MM.1S (cell line): ENCODE results near the gene AAR2.

Experiments used
- DNase-seq: peaks from one replicate; pipeline ENCODE4 v3.0.0-alpha.2; 2015
- H2AFZ ChIP-seq: fragments of 300-600 bp; sonication (generic); 2 replicates; pipeline ENCODE4 v1.6.0; 2016; ENCODE audit warnings: antibody characterized with exemption, low read length
- H3F3A ChIP-seq: fragments of 300-600 bp; sonication (generic); 2 replicates; pipeline ENCODE4 v1.6.1; 2016; ENCODE audit warnings: mild to moderate bottlenecking, antibody characterized with exemption, low read length, moderate library complexity, mixed read lengths; ENCODE audit not compliant: insufficient read depth
- H3K27ac ChIP-seq: fragments of 300-600 bp; sonication (generic); 2 replicates; pipeline ENCODE4 v1.5.1; 2016; ENCODE audit warnings: mild to moderate bottlenecking, low read length
- H3K27me3 ChIP-seq: fragments of 300-600 bp; sonication (generic); replicated peaks from 2 replicates; pipeline ENCODE4 v1.6.0; 2016; ENCODE audit warnings: low read length; ENCODE audit not compliant: insufficient read depth
- H3K36me3 ChIP-seq: fragments of 300-600 bp; sonication (generic); replicated peaks from 2 replicates; pipeline ENCODE4 v1.6.1; 2016; ENCODE audit warnings: mild to moderate bottlenecking, low read length, mixed read lengths; ENCODE audit not compliant: insufficient read depth
- H3K4me1 ChIP-seq: fragments of 300-600 bp; sonication (generic); 2 replicates; pipeline ENCODE4 v1.6.1; 2016; ENCODE audit warnings: low read length, mixed read lengths
- H3K4me2 ChIP-seq: fragments of 300-600 bp; sonication (generic); 2 replicates; pipeline ENCODE4 v1.6.0; 2016; ENCODE audit warnings: low read depth, low read length
- H3K4me3 ChIP-seq: fragments of 300-600 bp; sonication (generic); 2 replicates; pipeline ENCODE4 v1.5.1; 2016; ENCODE audit warnings: low read length, mixed read lengths
- H3K79me2 ChIP-seq: fragments of 300-600 bp; sonication (generic); 2 replicates; pipeline ENCODE4 v1.6.1; 2016; ENCODE audit warnings: mixed run types, low read length, mixed read lengths
- H3K9ac ChIP-seq: fragments of 300-600 bp; sonication (generic); 2 replicates; pipeline ENCODE4 v1.6.1; 2016; ENCODE audit warnings: low read length, mixed read lengths
- H3K9me2 ChIP-seq: fragments of 300-600 bp; sonication (generic); replicated peaks from 2 replicates; pipeline ENCODE4 v1.6.1; 2016; ENCODE audit warnings: mild to moderate bottlenecking, low read length, mixed read lengths; ENCODE audit not compliant: insufficient read depth
- H3K9me3 ChIP-seq: fragments of 300-600 bp; sonication (generic); replicated peaks from 2 replicates; pipeline ENCODE4 v1.6.1; 2016; ENCODE audit warnings: mild to moderate bottlenecking, low read length, mixed read lengths; ENCODE audit not compliant: insufficient read depth
- H4K20me1 ChIP-seq: fragments of 300-600 bp; sonication (generic); 2 replicates; pipeline ENCODE4 v1.6.1; 2016; ENCODE audit warnings: mild to moderate bottlenecking, low read length, moderate library complexity, mixed read lengths; ENCODE audit not compliant: insufficient read depth
- CTCF ChIP-seq: fragments of 300-600 bp; sonication (generic); IDR thresholded peaks from 2 replicates; pipeline ENCODE4 v1.5.1; 2016; ENCODE audit warnings: antibody characterized with exemption, low read length, mixed read lengths
- EZH2 ChIP-seq: fragments of 300-600 bp; sonication (generic); optimal IDR thresholded peaks from 2 replicates; pipeline ENCODE3; 2017; ENCODE audit warnings: low read depth, mild to moderate bottlenecking, antibody characterized with exemption, low read length, mixed read lengths
- EZH2phosphoT487 ChIP-seq: fragments of 300-600 bp; sonication (generic); IDR thresholded peaks from 2 replicates; pipeline ENCODE4 v1.6.1; 2018; ENCODE audit warnings: antibody characterized with exemption, low read length

Gene AAR2

GRCh38 chr20:36238153-36238552, 1.9 kb downstream of the AAR2 start:
- H3K4me2 ChIP-seq = peak overlapping the region; percentile 1; the same call in 1 of the 2 replicates

GRCh38 chr20:36238760-36239159, 2.5 kb downstream of the AAR2 start:
- Histone ChIP-seq H3F3A (no peaks in the 10 kb centered on the region), H3K4me3 (no peak overlapping the region), H3K4me2 (no peak overlapping the region), H3K27ac (no peak overlapping the region), H3K9ac (no peak overlapping the region), H3K27me3 (no peaks in the 10 kb centered on the region), H3K79me2 (peaks cover 69% of the 10 kb centered on the region), H3K9me2 (no peaks in the 10 kb centered on the region), H2AFZ (no peak overlapping the region), H3K36me3 (peaks cover 9% of the 10 kb centered on the region; the same call in 1 of the 2 replicates), H3K4me1 (peaks cover 9% of the 10 kb centered on the region), H3K9me3 (no peaks in the 10 kb centered on the region), H4K20me1 (0 out of 2 replicates have a peak, but pooled peaks cover 3% of the 10 kb centered on the region)
- TF ChIP-seq EZH2 (no peak), EZH2phosphoT487 (no peak), CTCF (no peak)
- no peak for DNase-seq

More at GRCh38 chr20:36238153-36238552, 1.9 kb downstream of the AAR2 start:
- Histone ChIP-seq H3K9ac (no peak overlapping the region), H3F3A (no peaks in the 10 kb centered on the region), H3K9me2 (no peaks in the 10 kb centered on the region), H3K9me3 (no peaks in the 10 kb centered on the region), H3K79me2 (peaks cover 63% of the 10 kb centered on the region), H3K4me3 (no peak overlapping the region), H3K36me3 (peaks cover 9% of the 10 kb centered on the region; the same call in 1 of the 2 replicates), H3K27me3 (no peaks in the 10 kb centered on the region), H3K4me1 (peaks cover 9% of the 10 kb centered on the region), H3K27ac (no peak overlapping the region), H2AFZ (no peak overlapping the region), H4K20me1 (0 out of 2 replicates have a peak, but pooled peaks cover 3% of the 10 kb centered on the region)
- TF ChIP-seq CTCF (no peak), EZH2 (no peak)
- no peak for DNase-seq

- H3K79me2 ChIP-seq = peaks cover 72% of the 10 kb centered on the region
- no peaks in the 10 kb centered on the region for H3K9me3 ChIP-seq
- H2AFZ ChIP-seq = no peak overlapping the region
Measured at GRCh38 chr20:36240076-36240475, 3.8 kb downstream of the AAR2 start.

More at GRCh38 chr20:36240076-36240475, 3.8 kb downstream of the AAR2 start:
- H3K27me3 ChIP-seq = no peaks in the 10 kb centered on the region
- DNase-seq = no peak
- 0 out of 2 replicates have a peak, but pooled peaks cover 3% of the 10 kb centered on the region for H4K20me1 ChIP-seq
- no peak overlapping the region for H3K27ac ChIP-seq
- no peak overlapping the region for H3K9ac ChIP-seq
- no peaks in the 10 kb centered on the region for H3F3A ChIP-seq
- H3K4me1 ChIP-seq = peaks cover 9% of the 10 kb centered on the region
- TF ChIP-seq EZH2 (no peak), EZH2phosphoT487 (no peak), CTCF (no peak)
- peaks cover 11% of the 10 kb centered on the region; the same call in 1 of the 2 replicates for H3K36me3 ChIP-seq
- H3K9me2 ChIP-seq = no peaks in the 10 kb centered on the region
- H3K4me3 ChIP-seq = no peak overlapping the region
- no peak overlapping the region for H3K4me2 ChIP-seq
